GM18502 (cell line): ENCODE measurements around the gene POLD4.
A peak's percentile ranks its signal among the peaks of the same experiment; 100 is the strongest.
"Not testable (repeated sequence)": the region's sequence is repeated elsewhere in the genome, so short reads cannot be mapped to it uniquely, and the experiment has no call there.

ENCODE experiments used
- ATAC-seq: cut with Tn5 transposase; IDR thresholded peaks from one replicate; pipeline ENCODE4 v1.9.1; 2021; ENCODE audit warnings: mild to moderate bottlenecking; ENCODE audit not compliant: unreplicated experiment, poor library complexity

POLD4 gene

GRCh38 chr11:67320011-67320410 lies 33.3 kb downstream of the POLD4 start:
- ATAC-seq, result no peak

GRCh38 chr11:67318876-67319275 lies 34.5 kb downstream of the POLD4 start:
- not testable (repeated sequence) for ATAC-seq

- ATAC-seq, result peak; percentile 19
Observed at GRCh38 chr11:67317888-67318555, 35.3 kb downstream of the POLD4 start.

- peak; percentile 88 for ATAC-seq
Observed at GRCh38 chr11:67317205-67317887, 36.0 kb downstream of the POLD4 start.

- ATAC-seq, result no peak
Observed at GRCh38 chr11:67316882-67317204, 36.5 kb downstream of the POLD4 start.

- no peak for ATAC-seq
Observed at GRCh38 chr11:67315325-67315909, 37.9 kb downstream of the POLD4 start.

GRCh38 chr11:67314218-67314617 lies 39.1 kb downstream of the POLD4 start:
- no peak for ATAC-seq

GRCh38 chr11:67313125-67313890 lies 40.0 kb downstream of the POLD4 start:
- no peak for ATAC-seq

GRCh38 chr11:67312187-67313021 lies 40.9 kb downstream of the POLD4 start:
- ATAC-seq, result no peak

GRCh38 chr11:67311556-67312082 lies 41.7 kb downstream of the POLD4 start:
- no peak for ATAC-seq

- no peak for ATAC-seq
Observed at GRCh38 chr11:67311051-67311555, 42.2 kb downstream of the POLD4 start.

GRCh38 chr11:67310246-67311050 lies 42.9 kb downstream of the POLD4 start:
- no peak for ATAC-seq

- ATAC-seq, result no peak
Observed at GRCh38 chr11:67309661-67310061, 43.7 kb downstream of the POLD4 start.

- ATAC-seq, result no peak
Observed at GRCh38 chr11:67309166-67309565, 44.2 kb downstream of the POLD4 start.

GRCh38 chr11:67308031-67308866 lies 45.1 kb downstream of the POLD4 start:
- ATAC-seq, result no peak

- no peak for ATAC-seq
Observed at GRCh38 chr11:67307545-67308001, 45.8 kb downstream of the POLD4 start.

GRCh38 chr11:67306769-67307544 lies 46.4 kb downstream of the POLD4 start:
- ATAC-seq, result no peak
